Left forelimb (tissue), 1 donor: ENCODE measurements around the gene KAZN.

Experiments
- DNase-seq: peaks from one replicate; pipeline ENCODE4 v3.0.0-alpha.2; 2018; ENCODE audit warnings: low spot score

Gene KAZN

DNA sequence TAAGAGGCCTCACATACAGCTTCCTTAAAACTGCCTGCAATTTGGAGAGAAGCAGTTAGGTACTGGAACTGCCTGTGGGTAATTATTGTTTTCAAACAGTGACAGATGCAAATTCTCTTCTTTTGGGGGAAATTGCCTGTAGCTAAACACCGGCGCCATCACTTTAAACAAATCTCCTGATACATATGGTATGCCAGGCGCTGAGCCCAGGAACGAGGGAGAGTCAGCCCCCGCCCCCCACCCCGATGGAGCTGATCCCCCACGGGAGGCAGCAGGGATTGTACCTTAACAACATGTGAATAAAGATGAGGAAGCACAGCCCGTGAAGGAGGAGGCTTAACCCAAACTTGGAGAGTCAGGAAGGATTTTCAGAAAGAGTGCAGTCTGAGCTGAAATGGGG lies 562.1 kb downstream of the KAZN start:
- no peak for DNase-seq

GRCh38 chr1:15167386-15167785 lies 568.9 kb downstream of the KAZN start:
- no peak for DNase-seq
